GM23248 (cell line): ENCODE results near the gene ALG14.

ENCODE experiments used
- EZH2 ChIP-seq: fragments of 200-600 bp; sonication (generic); IDR thresholded peaks from 2 replicates; pipeline ENCODE4 v1.6.1; 2018; ENCODE audit warnings: antibody characterized with exemption, mild to moderate bottlenecking; ENCODE audit not compliant: insufficient read depth, poor library complexity, severe bottlenecking
- EZH2phosphoT487 ChIP-seq: fragments of 200-600 bp; sonication (generic); IDR thresholded peaks from 2 replicates; pipeline ENCODE4 v1.6.1; 2018; ENCODE audit warnings: antibody characterized with exemption, moderate library complexity, mild to moderate bottlenecking, low read depth; ENCODE audit not compliant: insufficient read depth

- no peak for TF ChIP-seq EZH2
- no peak for TF ChIP-seq EZH2phosphoT487
Observed at GRCh38 chr1:95096218-95096841, 23.6 kb upstream of the ALG14 start.
